GM21529 (cell line): ENCODE data around the gene CD82.
A peak's percentile ranks its signal among the peaks of the same experiment; 100 is the strongest.

ENCODE experiments used
- ATAC-seq: cut with Tn5 transposase; IDR thresholded peaks from one replicate; pipeline ENCODE4 v1.9.1; 2021; ENCODE audit not compliant: unreplicated experiment

CD82 gene

DNA sequence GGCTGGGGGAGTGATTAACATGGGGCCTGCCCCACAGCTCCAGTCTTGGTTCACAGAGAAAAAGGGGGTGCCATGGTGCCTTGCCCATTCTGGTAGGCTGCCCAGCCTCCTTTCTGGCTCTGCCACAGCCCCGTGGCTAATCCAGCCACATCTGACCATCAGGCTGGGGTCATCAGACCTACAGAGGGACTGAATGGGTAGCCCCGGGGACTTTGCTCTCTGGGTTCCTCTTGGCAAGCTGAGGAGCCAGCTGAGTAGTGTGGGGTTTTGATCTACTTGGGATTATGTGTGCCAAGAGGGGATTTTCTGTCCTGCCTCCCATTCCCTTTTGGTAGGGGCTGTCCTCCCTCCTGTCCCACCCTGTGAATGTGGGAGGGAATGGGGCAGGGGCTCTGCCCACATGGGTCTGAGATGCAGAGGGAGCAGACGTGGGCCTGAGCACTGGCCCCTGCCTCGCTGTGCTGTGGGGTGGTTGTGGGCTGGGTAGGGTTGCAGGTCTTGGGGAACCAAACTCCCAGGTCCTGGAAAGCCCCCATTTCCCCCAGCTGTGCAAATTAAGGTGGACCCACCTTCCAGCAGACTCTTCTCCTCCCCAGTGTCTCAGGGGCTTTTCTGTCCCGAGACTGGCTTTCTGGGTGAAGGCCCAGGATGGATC lies 32.0 kb downstream of the CD82 start:
- ATAC-seq, result peak; percentile 1

DNA sequence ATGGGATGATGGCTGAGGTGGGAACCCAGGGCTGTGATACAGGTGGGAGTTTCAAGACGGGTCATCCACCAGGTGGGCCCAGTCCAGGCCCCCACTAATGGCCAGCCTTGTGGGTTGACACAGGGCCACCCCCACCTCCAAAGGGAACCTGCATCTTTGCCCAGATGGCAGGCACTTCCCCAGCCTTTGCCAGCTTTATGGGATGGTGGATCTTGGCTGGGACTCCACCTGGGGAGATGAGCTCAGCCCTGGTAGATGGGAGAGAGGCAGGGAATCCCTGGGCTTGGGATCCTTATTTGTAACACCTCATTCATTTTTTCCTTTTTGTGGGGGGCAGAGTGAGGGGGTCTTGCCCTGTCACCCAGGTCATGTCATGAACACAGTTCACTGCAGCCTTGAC lies 33.4 kb downstream of the CD82 start:
- ATAC-seq, result no peak

DNA sequence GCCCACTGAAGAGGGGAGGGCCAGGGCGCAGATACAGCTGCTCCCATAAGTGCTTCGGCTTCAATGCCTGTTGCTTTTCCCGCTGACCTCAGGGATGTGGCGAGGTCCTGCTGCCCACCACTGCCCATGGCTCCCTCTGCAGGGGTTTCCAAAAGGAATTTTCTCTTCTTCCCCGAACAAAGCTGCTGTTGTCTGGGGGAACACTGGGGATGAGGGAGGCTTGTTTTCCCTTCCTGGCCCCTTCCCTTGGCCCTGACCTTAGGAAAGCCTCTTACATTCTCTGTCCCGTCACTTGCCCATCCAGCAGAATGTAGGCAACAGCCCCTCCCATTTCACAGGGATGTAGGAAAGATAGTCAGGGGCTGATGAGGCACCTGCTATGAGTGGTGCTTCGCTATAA lies 34.8 kb downstream of the CD82 start:
- ATAC-seq, result no peak

DNA sequence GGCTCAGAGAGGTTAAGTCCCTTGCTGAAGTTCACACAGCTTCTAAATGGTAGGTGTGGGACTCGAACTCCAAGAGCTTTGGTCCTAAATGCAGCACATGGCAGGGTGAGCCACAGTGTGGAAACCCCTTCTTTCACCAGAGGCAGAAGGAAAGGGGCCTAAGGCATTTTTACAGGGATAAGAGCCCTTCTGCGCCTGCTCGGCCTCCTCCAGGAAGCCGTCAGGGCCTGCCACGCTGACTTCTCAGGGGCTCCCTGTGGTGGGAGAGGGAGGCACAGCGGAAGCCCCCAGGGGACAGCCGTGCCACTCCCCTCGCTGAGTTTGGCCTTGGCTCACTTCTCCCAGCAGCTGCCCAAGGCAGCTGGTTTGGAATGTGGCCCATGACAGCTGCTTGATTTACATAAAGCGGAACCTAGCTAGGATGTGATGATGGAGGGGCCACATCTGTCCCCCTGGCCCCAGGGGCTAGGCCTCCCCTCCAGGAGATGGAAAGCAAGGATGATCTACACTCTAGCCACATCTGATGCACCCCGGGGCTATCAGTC lies 35.4 kb downstream of the CD82 start:
- ATAC-seq, result peak; percentile 30

DNA sequence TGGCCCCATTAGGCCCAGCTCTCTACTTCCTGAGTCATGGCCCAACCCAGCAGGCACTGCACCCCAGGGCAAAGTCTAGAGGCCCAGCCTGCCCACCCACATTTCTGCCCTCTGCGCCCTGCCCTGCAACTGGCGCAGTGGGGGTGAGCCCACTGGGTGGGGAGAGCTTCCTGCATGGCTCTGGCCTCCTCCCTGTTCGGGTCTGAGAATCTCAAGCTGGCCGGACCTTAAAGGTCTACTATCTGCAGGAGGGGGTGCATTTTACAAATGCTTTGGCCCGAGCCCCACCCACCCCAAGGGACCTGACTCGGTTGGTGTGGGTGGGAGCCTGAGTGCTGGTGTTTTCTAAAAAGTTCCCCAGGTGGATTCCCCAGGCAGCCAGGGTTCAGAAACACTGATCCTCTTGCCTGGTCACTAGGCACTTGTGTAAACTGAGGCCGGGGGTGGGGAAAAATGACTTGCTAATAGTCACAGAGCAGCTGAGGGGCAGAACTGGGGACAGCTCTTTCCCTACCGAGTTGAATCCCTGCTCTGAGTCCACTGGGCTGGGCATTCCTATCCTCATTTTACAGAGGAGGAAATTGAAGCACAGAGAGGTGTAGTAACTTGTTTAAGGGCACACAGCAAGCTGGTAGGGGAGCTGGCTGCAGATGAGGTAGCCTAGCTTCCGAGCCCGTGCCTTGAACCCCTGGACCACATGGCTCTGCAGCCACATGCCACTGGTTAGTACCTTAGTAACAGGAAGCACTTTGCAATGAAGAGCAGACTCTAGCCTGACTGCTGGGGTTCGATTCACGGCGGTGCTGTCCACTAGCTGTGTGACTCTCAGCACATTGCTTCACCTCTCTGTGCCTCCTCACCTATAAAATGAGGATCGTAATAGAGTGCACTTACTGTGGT lies 36.3 kb downstream of the CD82 start:
- peak; percentile 35 for ATAC-seq

DNA sequence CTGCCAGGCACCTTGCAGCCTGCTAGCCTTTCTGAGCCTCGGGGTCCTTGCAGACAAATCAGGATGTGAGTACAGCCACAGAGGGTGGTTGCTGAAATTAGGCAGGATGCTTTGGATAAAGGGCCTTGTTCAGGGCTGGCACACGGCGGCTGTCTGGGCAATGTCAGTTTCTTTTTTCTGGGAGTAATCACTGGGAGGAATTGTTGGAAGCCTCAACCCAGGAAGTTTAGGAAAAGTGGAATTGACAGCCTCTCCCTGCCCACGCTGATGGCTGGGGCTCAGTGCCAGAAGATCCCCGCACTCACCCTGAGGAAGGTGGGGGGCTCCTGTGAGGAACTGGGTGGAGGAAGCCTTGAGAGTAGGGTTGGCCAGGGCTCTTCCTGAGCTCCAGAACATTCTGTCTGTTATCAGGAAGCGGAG lies 37.4 kb downstream of the CD82 start:
- ATAC-seq, result no peak

DNA sequence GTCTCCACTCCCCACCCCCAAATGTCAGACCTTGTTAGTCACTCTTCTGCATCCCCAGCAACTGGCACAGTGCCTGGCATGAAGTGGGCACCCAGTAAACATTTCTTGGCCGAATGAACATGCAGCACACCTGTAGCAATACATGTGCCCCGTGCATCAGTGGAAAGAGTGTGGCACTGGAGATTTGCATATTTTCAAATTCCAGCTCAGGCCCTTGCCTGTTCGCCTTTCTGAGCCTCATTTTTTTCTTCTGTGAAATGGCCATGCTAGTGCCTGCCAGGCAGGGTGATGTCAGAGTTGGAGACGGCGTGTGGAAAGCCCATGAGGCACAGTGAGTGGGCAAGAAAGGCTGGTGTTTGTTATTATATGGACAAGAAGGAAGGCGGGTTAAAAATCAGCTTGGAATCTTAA lies 38.7 kb downstream of the CD82 start:
- ATAC-seq, result no peak

DNA sequence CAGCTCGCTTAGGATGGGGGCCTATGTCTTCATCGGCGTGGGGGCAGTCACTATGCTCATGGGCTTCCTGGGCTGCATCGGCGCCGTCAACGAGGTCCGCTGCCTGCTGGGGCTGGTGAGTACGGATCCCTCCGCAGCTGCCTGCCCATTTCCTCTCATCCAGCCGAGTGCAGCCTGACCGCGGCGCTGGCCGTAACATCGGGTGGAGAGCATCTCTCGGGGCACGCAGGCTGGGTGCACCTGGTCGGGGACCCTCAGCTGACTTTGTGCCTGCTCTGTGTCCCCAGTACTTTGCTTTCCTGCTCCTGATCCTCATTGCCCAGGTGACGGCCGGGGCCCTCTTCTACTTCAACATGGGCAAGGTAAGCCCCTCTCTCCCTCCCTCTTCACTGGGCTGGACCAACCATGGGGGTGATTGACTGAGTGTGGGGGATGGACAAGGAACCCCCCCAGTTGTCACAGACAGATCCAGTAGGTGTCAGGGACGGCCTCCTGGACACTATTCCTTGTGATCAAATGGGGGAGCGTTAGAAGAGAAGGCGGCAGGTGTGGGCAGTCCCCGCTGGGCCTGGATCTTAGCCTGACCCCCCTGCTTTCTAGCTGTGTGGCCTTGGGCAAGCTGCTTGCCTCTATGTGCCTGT lies 39.7 kb downstream of the CD82 start:
- ATAC-seq, result no peak

DNA sequence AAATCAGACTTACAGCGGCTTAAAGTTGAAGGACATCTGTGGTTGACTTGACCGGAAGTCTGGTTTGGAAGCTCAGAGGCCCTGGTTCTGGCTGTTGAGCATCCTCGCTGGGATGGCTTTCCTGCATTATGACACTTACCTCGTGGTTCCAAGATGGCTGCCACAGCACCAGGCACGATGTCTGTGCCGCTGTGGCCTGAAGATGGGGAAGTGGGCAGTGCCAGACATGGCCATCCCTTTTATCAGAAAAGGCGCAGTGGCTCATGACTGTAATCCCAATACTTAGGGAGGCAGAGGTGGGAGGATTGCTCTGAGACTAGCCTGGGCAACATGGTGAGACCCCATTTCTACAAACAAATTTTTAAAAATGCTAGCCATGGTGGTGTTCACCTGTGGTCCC lies 40.5 kb downstream of the CD82 start:
- no peak for ATAC-seq

DNA sequence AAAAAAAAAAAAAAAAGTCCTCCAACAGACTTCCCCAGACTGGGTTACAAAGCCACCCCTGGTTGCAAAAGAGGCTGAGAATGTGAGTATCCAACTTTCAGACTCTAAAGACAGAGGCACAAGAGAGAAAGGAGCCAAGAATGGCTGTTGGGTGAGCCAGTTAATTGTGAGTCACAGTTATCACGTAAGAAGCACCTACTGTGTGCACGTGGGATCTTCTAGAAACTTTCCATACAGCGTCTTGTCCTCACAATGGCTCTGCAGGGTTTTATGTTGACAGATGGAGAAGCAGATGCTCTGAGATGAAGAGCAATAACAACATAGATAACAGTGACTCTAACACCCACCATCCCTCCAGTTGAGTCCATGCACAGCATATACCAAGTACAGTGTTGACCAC lies 41.0 kb downstream of the CD82 start:
- no peak for ATAC-seq

DNA sequence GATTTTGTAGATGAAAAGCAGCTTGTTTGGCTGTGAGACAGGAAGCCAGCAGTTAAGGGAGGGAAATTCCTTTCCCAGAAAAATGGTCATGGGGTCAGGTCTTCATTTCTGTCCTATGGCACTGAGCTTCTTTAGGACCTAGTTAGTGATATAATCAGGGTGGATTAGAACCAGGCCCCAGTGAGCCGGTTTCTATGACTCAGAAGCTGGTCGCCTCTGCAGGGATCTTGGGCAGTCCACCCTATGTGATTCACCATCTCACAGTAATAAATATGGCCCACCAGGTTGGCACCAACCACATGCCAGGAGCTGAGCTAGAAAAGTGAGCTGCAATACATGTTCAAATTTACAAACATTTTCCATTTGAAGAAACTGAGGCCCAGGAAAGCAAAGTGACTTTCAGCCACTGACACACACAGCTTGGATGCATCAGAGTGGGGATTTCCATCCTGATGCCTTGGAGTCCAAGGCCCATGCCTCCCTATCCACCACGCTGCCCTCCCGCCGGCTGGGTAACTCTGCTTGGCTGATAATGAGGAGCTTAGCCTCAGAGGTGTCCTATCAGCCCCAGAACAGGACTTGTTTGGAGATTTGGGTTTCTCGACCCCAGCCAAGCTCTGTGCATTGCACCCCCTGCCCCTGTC lies 42.0 kb downstream of the CD82 start:
- ATAC-seq, result no peak

DNA sequence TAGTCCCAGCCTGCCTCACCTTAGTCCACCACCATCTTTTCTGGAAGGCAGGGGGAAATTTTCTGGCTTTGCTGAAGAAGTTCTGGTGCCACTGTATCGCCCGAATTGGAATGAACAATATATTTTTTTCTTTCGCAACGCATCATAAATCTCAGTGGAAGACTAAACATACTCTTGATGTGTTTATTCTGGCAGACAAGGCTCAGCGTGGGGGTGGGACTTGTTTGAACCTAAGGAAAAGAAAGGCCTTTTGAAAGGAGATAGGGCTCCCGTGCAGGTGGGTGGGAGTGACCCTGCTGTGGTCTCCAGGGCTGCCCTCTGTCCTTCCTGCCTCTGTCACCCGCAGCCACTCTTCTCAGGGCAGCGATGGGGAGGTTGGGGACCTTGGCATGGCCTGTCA lies 42.5 kb downstream of the CD82 start:
- no peak for ATAC-seq

DNA sequence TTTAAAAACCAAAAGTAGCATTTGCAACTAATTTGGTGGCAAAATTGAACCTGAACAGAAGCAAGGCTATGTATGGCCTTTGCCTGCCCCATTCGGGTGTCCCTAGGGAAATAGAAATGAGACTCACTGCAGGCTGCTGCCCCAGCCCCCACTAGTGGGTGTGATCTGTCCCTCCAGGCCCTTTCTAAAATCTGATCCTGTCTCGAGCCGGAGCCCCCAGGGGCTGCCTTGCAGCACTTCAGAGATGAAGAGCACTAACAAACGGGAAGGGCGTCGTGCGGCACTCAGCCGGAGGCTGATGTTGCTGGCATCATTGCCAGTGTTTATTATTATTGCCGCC lies 43.2 kb downstream of the CD82 start:
- ATAC-seq, result no peak

DNA sequence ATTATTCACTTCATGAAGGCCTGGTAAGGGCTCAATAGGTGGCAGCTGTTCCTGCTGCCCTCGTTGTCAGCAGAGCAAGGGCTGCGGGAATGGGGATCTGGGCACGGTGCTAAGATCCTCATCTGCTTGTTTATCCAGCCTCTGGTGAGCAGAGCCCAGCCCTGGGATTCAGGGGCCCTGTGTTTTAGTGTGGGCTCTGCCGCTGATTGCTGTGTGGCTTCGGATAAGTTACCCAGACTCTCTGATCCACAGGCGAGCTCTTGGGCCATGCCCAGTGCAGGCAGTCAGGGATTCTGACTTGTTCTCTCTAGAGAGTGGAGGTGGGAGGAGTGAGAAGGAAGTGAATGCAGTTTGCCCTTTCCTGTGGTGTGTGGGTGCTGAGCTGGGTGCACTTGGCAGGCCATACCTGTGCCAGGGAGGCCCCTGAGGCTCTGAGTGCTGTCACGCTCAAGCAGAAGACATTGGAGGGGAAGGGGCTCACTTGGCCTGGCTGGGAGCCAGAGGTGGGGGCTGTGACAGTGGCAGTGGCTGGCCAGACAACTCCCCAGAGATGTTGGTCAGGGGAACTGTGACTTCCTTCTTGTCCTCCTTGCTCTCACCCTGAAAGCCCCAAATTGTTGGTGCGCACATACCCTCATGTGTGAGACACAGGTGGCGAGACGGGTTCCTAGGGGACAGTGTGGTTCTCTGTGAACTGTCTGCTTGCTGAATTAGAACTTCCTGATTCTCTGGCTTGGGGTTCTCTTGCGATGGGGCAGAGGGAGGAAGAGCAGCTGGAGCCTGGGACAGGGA lies 43.7 kb downstream of the CD82 start:
- peak; percentile 48 for ATAC-seq

DNA sequence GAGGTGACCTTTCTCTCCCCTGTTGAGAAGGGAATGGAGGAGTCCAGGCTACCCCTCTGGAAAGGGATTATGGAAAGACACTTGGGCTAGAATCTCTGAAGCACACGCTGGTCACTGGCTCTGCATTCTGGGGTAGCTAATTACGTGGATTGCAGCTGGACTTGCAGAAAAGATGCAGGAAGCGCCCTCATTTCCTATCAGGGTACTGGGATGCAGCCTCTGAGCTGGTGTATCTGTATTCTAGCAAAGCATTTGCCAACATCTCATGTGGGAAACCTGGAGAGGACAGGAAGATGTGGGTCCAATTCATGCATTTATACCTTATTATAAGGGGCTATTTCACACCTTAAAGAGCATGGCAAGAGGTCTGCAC lies 44.3 kb downstream of the CD82 start:
- ATAC-seq, result no peak

DNA sequence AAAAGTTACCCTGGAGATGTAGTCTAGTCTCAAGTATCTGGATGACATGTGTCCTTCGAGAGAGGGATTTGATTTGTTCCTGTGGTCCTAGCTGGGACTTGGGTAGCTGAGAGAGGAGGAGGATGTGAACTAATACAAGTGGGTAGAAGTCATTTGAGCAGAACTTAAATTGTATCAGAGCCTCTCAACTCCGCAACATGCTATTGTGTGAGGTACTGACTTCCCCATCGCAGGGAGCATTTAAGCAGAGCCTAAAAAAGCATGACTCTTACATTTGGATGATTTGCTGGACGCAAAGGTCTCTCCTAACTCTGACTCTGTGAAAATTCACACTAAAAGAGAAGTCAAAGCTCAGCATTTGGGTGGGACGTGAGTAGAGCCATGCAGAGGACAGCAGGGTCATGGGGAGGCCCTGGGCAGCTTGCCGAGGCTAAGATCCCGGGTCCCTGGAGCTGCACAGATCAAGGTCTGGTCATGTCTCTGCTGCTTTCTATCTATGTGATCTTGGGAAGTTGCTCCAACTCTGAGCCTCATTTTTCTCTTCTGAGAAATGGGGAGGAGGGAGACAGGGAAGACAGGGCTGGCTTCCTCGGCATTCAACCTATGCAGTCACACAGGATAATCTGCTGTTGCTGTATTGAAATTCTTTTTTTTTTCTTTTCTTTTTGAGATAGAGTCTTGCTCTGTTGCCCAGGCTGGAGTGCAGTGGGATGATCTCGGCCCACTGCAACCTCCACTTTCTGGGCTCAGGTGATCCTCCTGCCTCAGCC lies 44.9 kb downstream of the CD82 start:
- ATAC-seq, result no peak

DNA sequence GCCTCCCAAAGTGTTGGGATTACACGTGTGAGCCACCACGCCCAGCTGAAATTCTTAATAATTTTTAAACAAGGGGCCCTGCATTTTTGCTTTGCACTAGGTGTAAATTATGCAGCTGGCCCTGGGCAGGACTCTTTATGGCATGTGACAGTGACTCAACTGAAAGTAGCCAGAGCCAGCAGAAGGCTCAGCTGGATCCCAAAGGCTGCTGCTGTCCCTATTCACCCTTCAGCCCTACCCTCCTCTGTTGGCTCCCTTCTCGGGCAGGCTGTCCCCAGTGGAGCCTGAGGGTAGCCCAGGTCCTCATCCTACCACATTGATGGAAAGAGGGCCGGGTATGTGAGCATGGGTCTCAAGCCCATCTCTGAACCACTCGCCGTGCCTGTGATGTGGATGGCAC lies 45.6 kb downstream of the CD82 start:
- ATAC-seq, result no peak

DNA sequence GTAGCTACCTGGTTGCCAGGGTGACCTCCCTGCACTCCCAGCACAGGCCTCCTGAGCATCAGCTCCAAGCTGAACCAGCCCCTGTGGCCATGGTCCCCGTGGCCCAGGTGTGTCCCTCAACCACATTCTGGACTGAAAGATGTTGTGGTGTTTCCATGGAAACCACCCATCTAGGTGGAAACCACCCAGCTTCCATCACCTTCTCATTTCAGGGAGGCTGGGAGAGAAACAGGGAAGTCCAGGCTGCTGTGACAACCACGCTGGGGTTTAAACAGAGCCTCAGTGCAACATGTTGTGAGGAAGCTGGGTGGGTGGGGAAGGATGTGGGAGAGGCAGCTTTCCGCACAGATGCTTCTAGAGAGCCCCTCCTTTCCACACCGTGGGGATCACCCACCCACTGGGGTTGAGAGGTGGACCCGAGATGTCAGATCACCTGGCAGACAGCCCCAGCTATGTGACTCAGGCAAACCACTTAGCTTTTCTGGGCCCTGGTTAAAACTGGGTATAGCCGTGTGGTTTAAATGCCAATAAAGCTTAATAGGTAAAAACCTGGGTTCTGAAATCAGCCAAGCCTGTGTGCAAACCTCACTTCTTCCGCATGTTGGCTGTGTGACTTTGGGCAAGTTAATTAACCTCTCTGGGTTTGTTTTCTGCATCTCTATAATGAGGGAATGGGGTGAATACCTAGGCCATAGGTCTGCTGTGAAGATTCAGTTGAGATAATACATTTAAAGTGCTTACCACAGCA lies 46.4 kb downstream of the CD82 start:
- ATAC-seq, result peak; percentile 30

DNA sequence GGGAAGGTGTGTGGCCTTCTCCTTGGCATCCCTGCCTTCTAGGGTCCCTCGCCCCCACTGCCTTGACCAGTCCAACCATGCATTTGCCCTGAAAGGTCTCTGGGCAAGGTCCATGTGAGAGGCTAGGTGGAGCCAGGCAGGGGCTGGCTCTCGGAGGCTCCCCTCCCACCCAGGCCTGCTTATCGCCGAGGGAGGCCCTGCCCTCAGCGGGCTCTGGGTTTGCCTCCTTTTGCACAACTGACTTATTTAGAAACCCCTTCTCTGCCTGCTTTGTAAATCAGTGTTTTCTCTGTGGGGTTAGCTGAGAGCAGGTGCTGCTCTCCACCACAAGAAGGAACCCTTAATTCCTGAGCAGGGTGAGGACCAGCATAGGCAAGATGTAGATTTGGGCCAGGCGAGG lies 47.7 kb downstream of the CD82 start:
- peak; percentile 37 for ATAC-seq
